Kasumi-1 (cell line): ENCODE results near the gene C1orf105.

Experiments used
- DNase-seq, 2 experiments: peaks; one replicate each; lab custom pipeline; 2025; lab: John Stamatoyannopoulos, UW

Gene C1orf105

GRCh38 chr1:172397221-172397620 lies 23.3 kb upstream of the C1orf105 start:
- DNase-seq, result no peak

- DNase-seq, result no peak
Observed at GRCh38 chr1:172397633-172398032, 22.9 kb upstream of the C1orf105 start.

- DNase-seq, result no peak
Observed at GRCh38 chr1:172398193-172398592, 22.3 kb upstream of the C1orf105 start.

GRCh38 chr1:172398970-172399755 lies 21.3 kb upstream of the C1orf105 start:
- DNase-seq, result peak; percentile 38 to 64

- no peak for DNase-seq
Observed at GRCh38 chr1:172399756-172400721, 20.4 kb upstream of the C1orf105 start.

GRCh38 chr1:172400722-172401105 lies 19.8 kb upstream of the C1orf105 start:
- DNase-seq, result no peak

GRCh38 chr1:172401477-172401876 lies 19.0 kb upstream of the C1orf105 start:
- no peak for DNase-seq

GRCh38 chr1:172401892-172402291 lies 18.6 kb upstream of the C1orf105 start:
- DNase-seq, result peak; percentile 11 to 29

- DNase-seq, result no peak
Observed at GRCh38 chr1:172402878-172403569, 17.5 kb upstream of the C1orf105 start.

- no peak for DNase-seq
Observed at GRCh38 chr1:172404121-172404520, 16.4 kb upstream of the C1orf105 start.

- DNase-seq, result no peak
Observed at GRCh38 chr1:172405912-172406311, 14.6 kb upstream of the C1orf105 start.

GRCh38 chr1:172406968-172407367 lies 13.5 kb upstream of the C1orf105 start:
- no peak for DNase-seq

- DNase-seq, result no peak
Observed at GRCh38 chr1:172408958-172409357, 11.5 kb upstream of the C1orf105 start.

- no peak for DNase-seq
Observed at GRCh38 chr1:172410027-172410426, 10.5 kb upstream of the C1orf105 start.

- no peak for DNase-seq
Observed at GRCh38 chr1:172411791-172412338, 8.6 kb upstream of the C1orf105 start.

- no peak for DNase-seq
Observed at GRCh38 chr1:172414331-172414730, 6.2 kb upstream of the C1orf105 start.

GRCh38 chr1:172416496-172417035 lies 3.9 kb upstream of the C1orf105 start:
- DNase-seq, result no peak

GRCh38 chr1:172417557-172417956 lies 2.9 kb upstream of the C1orf105 start:
- no peak for DNase-seq

GRCh38 chr1:172421974-172422604 lies 1.6 kb downstream of the C1orf105 start:
- no peak for DNase-seq

GRCh38 chr1:172423336-172423735 lies 2.9 kb downstream of the C1orf105 start:
- no peak for DNase-seq

GRCh38 chr1:172425339-172425738 lies 4.9 kb downstream of the C1orf105 start:
- DNase-seq, result no peak
